Erythroblast (primary cell): ENCODE results near the gene C1QA.

ENCODE experiments used
- GATA1 ChIP-seq: IDR thresholded peaks from 2 replicates; pipeline ENCODE4 v1.6.1; 2011; ENCODE audit warnings: low read depth, mild to moderate bottlenecking, control low read depth, low read length, moderate library complexity
- POLR2A ChIP-seq: IDR thresholded peaks from 2 replicates; pipeline ENCODE4 v1.6.1; 2011; ENCODE audit warnings: mild to moderate bottlenecking, low read length

DNA sequence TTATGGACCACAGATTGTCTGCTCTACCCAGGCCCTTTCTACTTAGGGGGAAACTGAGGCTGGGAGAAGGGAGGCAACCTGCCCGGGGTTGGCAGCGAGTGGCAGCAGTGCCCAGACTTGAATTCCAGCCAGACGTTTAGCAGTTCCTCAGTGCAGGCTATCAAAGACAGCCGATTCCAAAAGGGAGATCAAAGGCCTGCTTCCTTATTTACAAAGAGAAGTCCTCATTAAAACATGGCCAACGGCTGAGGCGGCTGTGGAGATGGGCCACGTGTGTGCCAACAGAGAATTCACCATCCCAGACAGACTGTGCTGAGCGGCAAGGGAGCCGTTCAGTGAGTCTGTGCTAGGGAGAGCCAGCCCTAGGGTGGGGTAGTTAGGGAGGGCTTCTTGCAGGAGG lies 44.3 kb downstream of the C1QA start:
- no peak for TF ChIP-seq POLR2A
- TF ChIP-seq GATA1: no peak
